HepG2 (cell line): ENCODE measurements around the gene CLVS2. TPM values are rescaled to one million over a fixed set of nuclear protein-coding genes. Genes with fewer than 3 reads are reported as not detected.

Experiments
- ATAC-seq: fragments of 200-7000 bp; cut with Tn5 transposase; 3 replicates; pipeline ENCODE4 v1.9.1; 2020; ENCODE audit warnings: mild to moderate bottlenecking, moderate library complexity
- BruUV-seq: library from RNA; stranded (reverse); fragments of 400-500 nt; replicated peaks from 2 replicates; lab custom pipeline; 2021; lab: Mats Ljungman, UMichigan
- CTCF ChIA-PET: fragments of 300-600 bp; formaldehyde crosslinking; extraction: SDS; loops from one replicate; lab custom pipeline; 2021; ENCODE audit warnings: low total read pairs, inconsistent platforms, low intra/inter-chr PET ratio; lab: Yijun Ruan, JAX
- POLR2A ChIA-PET: fragments of 350-600 bp; sonication (Branson Sonifier 250); formaldehyde crosslinking; loops from one replicate; lab custom pipeline; 2020; ENCODE audit warnings: antibody characterized with exemption, inconsistent platforms; lab: Yijun Ruan, JAX
- DNase-seq: peaks from one replicate; pipeline ENCODE4 v3.0.0-alpha.2; 2015; ENCODE audit warnings: low spot score
- FAIRE-seq: peaks from 3 replicates; lab custom pipeline; 2011; peaks lifted over from hg19 to GRCh38; lab: Jason Lieb, UNC
- H2AFZ ChIP-seq: one replicate; pipeline ENCODE4 v1.6.1; 2011; ENCODE audit warnings: low read length, inconsistent platforms
- H3K27ac ChIP-seq: fragments of 300-600 bp; 3 replicates; pipeline ENCODE4 v1.8.0; 2011; ENCODE audit warnings: mixed run types, mild to moderate bottlenecking, mixed read lengths, low read length, inconsistent platforms; ENCODE audit not compliant: insufficient read depth; ENCODE audit errors: extremely low read length
- H3K27me3 ChIP-seq, 2 experiments: fragments of 200-600 bp in 1 of 2; 2 replicates in 1 of 2; 3 replicates in 1 of 2; pipeline versions ENCODE4 v1.6.0 to v1.8.0; 2011; ENCODE audit warnings: low read length in 2 of 2, mild to moderate bottlenecking in 2 of 2, moderate library complexity in 2 of 2, inconsistent platforms in 1 of 2; ENCODE audit not compliant: insufficient read depth in 2 of 2, control insufficient read depth in 1 of 2
- H3K36me3 ChIP-seq, 2 experiments: fragments of 200-600 bp in 1 of 2; replicated peaks in 1 of 2; 2 replicates in 1 of 2; 3 replicates in 1 of 2; pipeline versions ENCODE4 v1.5.1 to v1.8.0; 2011; ENCODE audit warnings: low read length in 2 of 2, inconsistent platforms in 1 of 2; ENCODE audit not compliant: insufficient read depth in 2 of 2, control insufficient read depth in 1 of 2
- H3K4me1 ChIP-seq: 2 replicates; pipeline ENCODE4 v1.5.1; 2012; ENCODE audit warnings: low read length, inconsistent platforms; ENCODE audit not compliant: insufficient read depth
- H3K4me2 ChIP-seq: 2 replicates; pipeline ENCODE4 v1.6.0; 2011; ENCODE audit warnings: low read depth, low read length, inconsistent platforms
- H3K4me3 ChIP-seq, 3 experiments: fragments of 200-600 bp in 1 of 3; sonication (generic), shearing (Covaris generic) in 1 of 3; replicated peaks in 1 of 3; 2 replicates each; pipeline ENCODE4 v1.5.1; 2011 to 2016; ENCODE audit warnings: low read length in 3 of 3, inconsistent platforms in 2 of 3, low read depth in 2 of 3, mild to moderate bottlenecking in 2 of 3, control low read depth in 1 of 3, mixed read lengths in 1 of 3; ENCODE audit not compliant: insufficient read depth in 1 of 3
- H3K79me2 ChIP-seq: one replicate; pipeline ENCODE4 v1.6.1; 2011; ENCODE audit warnings: low read length, inconsistent platforms; ENCODE audit not compliant: insufficient read depth
- H3K9ac ChIP-seq: 2 replicates; pipeline ENCODE4 v1.6.0; 2011; ENCODE audit warnings: mild to moderate bottlenecking, low read depth, low read length, inconsistent platforms; ENCODE audit not compliant: insufficient read depth
- H3K9me3 ChIP-seq: 2 replicates; pipeline ENCODE4 v1.5.1; 2012; ENCODE audit warnings: mild to moderate bottlenecking, low read length
- H4K20me1 ChIP-seq: 2 replicates; pipeline ENCODE4 v1.6.0; 2011; ENCODE audit warnings: inconsistent platforms, mild to moderate bottlenecking, low read length, moderate library complexity; ENCODE audit not compliant: insufficient read depth
- BRD4 ChIP-seq: sonication (generic); formaldehyde crosslinking; IDR thresholded peaks from 2 replicates; pipeline ENCODE4 v1.4.0; 2020; ENCODE audit warnings: missing genetic modification reagents
- HES4 ChIP-seq: sonication (generic); formaldehyde crosslinking; IDR thresholded peaks from 2 replicates; pipeline ENCODE4 v1.9.0; 2021; ENCODE audit warnings: mild to moderate bottlenecking, missing genetic modification reagents, borderline replicate concordance
- HMG20B ChIP-seq: conservative IDR thresholded peaks from 2 replicates; pipeline ENCODE4 v1.6.1; 2016; ENCODE audit warnings: missing genetic modification reagents, missing compliant biosample characterization
- JUND ChIP-seq: sonication (generic); formaldehyde crosslinking; IDR thresholded peaks from 2 replicates; pipeline ENCODE4 v1.8.0; 2022; ENCODE audit warnings: mild to moderate bottlenecking, missing genetic modification reagents
- MZF1 ChIP-seq: sonication (generic); formaldehyde crosslinking; IDR thresholded peaks from 2 replicates; pipeline ENCODE4 v1.8.1; 2023; ENCODE audit warnings: mild to moderate bottlenecking, missing genetic modification reagents, borderline replicate concordance
- SOX13 ChIP-seq, 3 experiments: fragments of 450-650 bp in 1 of 3; sonication (generic) in 1 of 3; formaldehyde crosslinking in 1 of 3; IDR thresholded peaks in 2 of 3; conservative IDR thresholded peaks in 1 of 3; 2 replicates each; pipeline versions ENCODE4 v1.5.0 to v1.6.1; 2016 to 2020; ENCODE audit warnings: antibody characterized with exemption in 1 of 3, mild to moderate bottlenecking in 1 of 3, missing compliant biosample characterization in 1 of 3, missing genetic modification reagents in 1 of 3, moderate library complexity in 1 of 3
- SRSF1 ChIP-seq: fragments of 200-400 bp; formaldehyde crosslinking; optimal IDR thresholded peaks from 2 replicates; pipeline ENCODE3; 2017; ENCODE audit warnings: mild to moderate bottlenecking, low read depth, low read length, moderate library complexity
- ZFP62 ChIP-seq: sonication (generic); formaldehyde crosslinking; IDR thresholded peaks from 2 replicates; pipeline ENCODE4 v1.4.0; 2020; ENCODE audit warnings: missing genetic modification reagents
- ZNF567 ChIP-seq: sonication (generic); formaldehyde crosslinking; IDR thresholded peaks from 2 replicates; pipeline ENCODE4 v1.8.1; 2023; ENCODE audit warnings: mild to moderate bottlenecking, missing genetic modification reagents, borderline replicate concordance
- WGBS: methylation state at CpG from one replicate; pipeline ENCODE4 v1.1.6; 2017; ENCODE audit warnings: low lambda C conversion rate; 5-methylcytosine and 5-hydroxymethylcytosine counted together
- in situ Hi-C: cut with HindIII; loops from 2 replicates; pipeline ENCODE4 v1.10.0; 2017; ENCODE audit warnings: low pct_unique_long_range_greater_than_20kb; ENCODE audit not compliant: extremely low pct_ligation_motif_present
- intact Hi-C: fragments of 100-400 bp; cut with micrococcal nuclease; formaldehyde crosslinking; loops from one replicate; pipeline ENCODE4 v1.10.0; 2022; ENCODE audit not compliant: unreplicated experiment
- polyA plus RNA-seq, 8 experiments: library from polyadenylated mRNA; depleted of rRNA in 3 of 8; stranded (reverse) in 7 of 8; unstranded in 1 of 8; fragments of >200 nt; fragmentation: Illumina TruSeq in 4 of 8; extraction: Trizol in 4 of 8; gene quantifications; 2 replicates each; pipeline versions ENCODE4 v1.2.1 to v1.2.3, GENCODE V29; 2011 to 2016; ENCODE audit warnings: low read depth in 4 of 8, missing spikeins in 1 of 8, mixed read lengths in 1 of 8; ENCODE audit not compliant: insufficient read depth in 1 of 8
- total RNA-seq, 5 experiments: library from RNA; depleted of rRNA; stranded (reverse); fragments of >200 nt; fragmentation: Illumina TruSeq; extraction: Trizol; gene quantifications; 2 replicates each; pipeline ENCODE4 v1.2.3, GENCODE V29; 2016; ENCODE audit warnings: low read depth in 1 of 5
- TF ChIP-seq, protein P1 (sequence below): sonication (generic); formaldehyde crosslinking; IDR thresholded peaks from 2 replicates; pipeline ENCODE4 v1.5.1; 2020; ENCODE audit warnings: missing genetic modification reagents, mild to moderate bottlenecking, borderline replicate concordance
- TF ChIP-seq, protein P2 (sequence below): sonication (generic); formaldehyde crosslinking; IDR thresholded peaks from 2 replicates; pipeline ENCODE4 v1.4.0; 2020; ENCODE audit warnings: mild to moderate bottlenecking, low read depth, missing genetic modification reagents
- TF ChIP-seq, protein P3 (sequence below): IDR thresholded peaks from 2 replicates; pipeline ENCODE4 v1.6.1; 2012; ENCODE audit warnings: inconsistent platforms

CLVS2 gene
- total and polyA plus RNA-seq, 2 of the 13 experiments (the other 11 are each of a cell fraction or from before 2014, with no cell fraction given): not detected

DNA sequence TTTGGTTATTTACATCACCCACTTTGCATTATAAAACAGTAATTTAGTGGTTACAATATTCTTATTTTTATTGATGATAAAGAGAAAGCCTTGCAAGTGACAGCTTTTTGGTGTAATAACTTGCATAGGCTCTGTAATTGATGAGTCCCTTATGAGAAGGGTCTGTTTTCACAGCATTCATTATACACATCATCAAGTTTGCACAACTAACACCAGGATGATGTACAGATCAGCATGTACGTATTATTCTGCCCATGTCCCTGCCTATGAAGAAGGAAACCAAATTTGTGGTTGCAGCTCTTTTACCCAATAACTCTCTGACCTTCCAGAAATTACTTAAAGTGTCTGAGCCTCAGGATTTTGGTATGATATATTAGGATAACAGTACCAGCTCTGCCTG lies 59.2 kb downstream of the CLVS2 start (continued):
- TF ChIP-seq, protein P1, sequence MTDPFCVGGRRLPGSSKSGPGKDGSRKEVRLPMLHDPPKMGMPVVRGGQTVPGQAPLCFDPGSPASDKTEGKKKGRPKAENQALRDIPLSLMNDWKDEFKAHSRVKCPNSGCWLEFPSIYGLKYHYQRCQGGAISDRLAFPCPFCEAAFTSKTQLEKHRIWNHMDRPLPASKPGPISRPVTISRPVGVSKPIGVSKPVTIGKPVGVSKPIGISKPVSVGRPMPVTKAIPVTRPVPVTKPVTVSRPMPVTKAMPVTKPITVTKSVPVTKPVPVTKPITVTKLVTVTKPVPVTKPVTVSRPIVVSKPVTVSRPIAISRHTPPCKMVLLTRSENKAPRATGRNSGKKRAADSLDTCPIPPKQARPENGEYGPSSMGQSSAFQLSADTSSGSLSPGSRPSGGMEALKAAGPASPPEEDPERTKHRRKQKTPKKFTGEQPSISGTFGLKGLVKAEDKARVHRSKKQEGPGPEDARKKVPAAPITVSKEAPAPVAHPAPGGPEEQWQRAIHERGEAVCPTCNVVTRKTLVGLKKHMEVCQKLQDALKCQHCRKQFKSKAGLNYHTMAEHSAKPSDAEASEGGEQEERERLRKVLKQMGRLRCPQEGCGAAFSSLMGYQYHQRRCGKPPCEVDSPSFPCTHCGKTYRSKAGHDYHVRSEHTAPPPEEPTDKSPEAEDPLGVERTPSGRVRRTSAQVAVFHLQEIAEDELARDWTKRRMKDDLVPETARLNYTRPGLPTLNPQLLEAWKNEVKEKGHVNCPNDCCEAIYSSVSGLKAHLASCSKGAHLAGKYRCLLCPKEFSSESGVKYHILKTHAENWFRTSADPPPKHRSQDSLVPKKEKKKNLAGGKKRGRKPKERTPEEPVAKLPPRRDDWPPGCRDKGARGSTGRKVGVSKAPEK (CRISPR knock-in tag): no peak
- TF ChIP-seq HES4 (CRISPR knock-in tag): no peak
- TF ChIP-seq BRD4: no peak
- TF ChIP-seq, protein P2, sequence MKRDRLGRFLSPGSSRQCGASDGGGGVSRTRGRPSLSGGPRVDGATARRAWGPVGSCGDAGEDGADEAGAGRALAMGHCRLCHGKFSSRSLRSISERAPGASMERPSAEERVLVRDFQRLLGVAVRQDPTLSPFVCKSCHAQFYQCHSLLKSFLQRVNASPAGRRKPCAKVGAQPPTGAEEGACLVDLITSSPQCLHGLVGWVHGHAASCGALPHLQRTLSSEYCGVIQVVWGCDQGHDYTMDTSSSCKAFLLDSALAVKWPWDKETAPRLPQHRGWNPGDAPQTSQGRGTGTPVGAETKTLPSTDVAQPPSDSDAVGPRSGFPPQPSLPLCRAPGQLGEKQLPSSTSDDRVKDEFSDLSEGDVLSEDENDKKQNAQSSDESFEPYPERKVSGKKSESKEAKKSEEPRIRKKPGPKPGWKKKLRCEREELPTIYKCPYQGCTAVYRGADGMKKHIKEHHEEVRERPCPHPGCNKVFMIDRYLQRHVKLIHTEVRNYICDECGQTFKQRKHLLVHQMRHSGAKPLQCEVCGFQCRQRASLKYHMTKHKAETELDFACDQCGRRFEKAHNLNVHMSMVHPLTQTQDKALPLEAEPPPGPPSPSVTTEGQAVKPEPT (CRISPR knock-in tag): no peak
- no peak for TF ChIP-seq SOX13 (IDR thresholded peaks at IDR 0.05)
- TF ChIP-seq SOX13 (CRISPR knock-in tag; conservative IDR thresholded peaks at IDR 0.05 in 1 of 2, IDR thresholded peaks at IDR 0.05 in 1 of 2): no peak
- TF ChIP-seq ZFP62 (CRISPR knock-in tag): no peak
- TF ChIP-seq MZF1 (CRISPR knock-in tag): no peak

DNA sequence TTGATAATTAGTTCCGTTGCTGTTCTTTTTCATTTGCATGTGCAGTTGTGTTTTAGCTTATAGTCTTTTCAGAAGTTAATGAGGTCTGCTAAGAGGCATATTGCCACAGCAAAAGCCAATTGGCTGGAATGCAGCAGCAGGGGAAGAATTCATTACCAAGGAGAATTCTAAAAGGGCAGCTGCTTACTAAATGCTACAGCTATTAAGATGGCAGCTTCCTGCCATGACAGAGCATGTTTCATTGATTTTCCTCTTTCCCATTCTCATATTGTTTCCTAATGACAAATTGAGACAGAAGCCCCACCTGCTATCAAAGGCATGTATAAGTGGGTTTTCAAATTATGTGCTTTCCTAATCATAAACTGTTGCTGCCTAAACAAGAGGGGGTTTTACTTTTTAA lies 66.6 kb downstream of the CLVS2 start:
- in situ Hi-C loops (no loop called here), intact Hi-C loops (no loop called here)
- ATAC-seq: no peak
- H4K20me1 ChIP-seq: no peaks in the 10 kb centered on the region
- H3K9ac ChIP-seq: no peak overlapping the region
- TF ChIP-seq SRSF1 (no peak), ZNF567 (CRISPR knock-in tag) (no peak), HMG20B (CRISPR knock-in tag) (no peak), JUND (CRISPR knock-in tag) (no peak)
- TF ChIP-seq, protein P3, sequence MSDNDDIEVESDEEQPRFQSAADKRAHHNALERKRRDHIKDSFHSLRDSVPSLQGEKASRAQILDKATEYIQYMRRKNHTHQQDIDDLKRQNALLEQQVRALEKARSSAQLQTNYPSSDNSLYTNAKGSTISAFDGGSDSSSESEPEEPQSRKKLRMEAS: no peak
- TF ChIP-seq, all 625 proteins: peak for 0
- H3K36me3 ChIP-seq: no peaks in the 10 kb centered on the region
- ChIA-PET POLR2A (no interaction called here), CTCF (no interaction called here)
- WGBS: 73% methylated on average over 1 of the region's 1 CpG
- BruUV-seq: no TSS peak
- no peaks in the 10 kb centered on the region for H3K79me2 ChIP-seq
- no peak for FAIRE-seq
- no peak overlapping the region for H3K27ac ChIP-seq
- H3K27me3 ChIP-seq: no peaks in the 10 kb centered on the region
- no peak overlapping the region for H3K4me2 ChIP-seq
- H3K9me3 ChIP-seq: peaks cover 4% of the 10 kb centered on the region; the same call in 1 of the 2 replicates
- no peak overlapping the region for H2AFZ ChIP-seq
- DNase-seq: no peak
- H3K4me1 ChIP-seq: peaks cover 7% of the 10 kb centered on the region
- no peak overlapping the region for H3K4me3 ChIP-seq
